GM10847 (cell line): ENCODE results near the gene NCR3LG1.

Experiments
- POLR2A ChIP-seq: IDR thresholded peaks from 2 replicates; pipeline ENCODE4 v1.6.1; 2011; ENCODE audit not compliant: insufficient read length; ENCODE audit errors: extremely low read depth

The NCR3LG1 gene

GRCh38 chr11:17386331-17387084 lies 34.9 kb downstream of the NCR3LG1 start:
- TF ChIP-seq POLR2A = no peak

- no peak for TF ChIP-seq POLR2A
Observed at GRCh38 chr11:17387254-17387653, 35.7 kb downstream of the NCR3LG1 start.

- TF ChIP-seq POLR2A = no peak
Observed at GRCh38 chr11:17387811-17388210, 36.2 kb downstream of the NCR3LG1 start.

GRCh38 chr11:17388609-17389210 lies 37.1 kb downstream of the NCR3LG1 start, which contains the start of gene KCNJ11:
TSS of gene KCNJ11 (minus strand) at chr11:17388659. CDS start at chr11:17388091, 568 bp downstream.
- no peak for TF ChIP-seq POLR2A

GRCh38 chr11:17389211-17389956 lies 37.8 kb downstream of the NCR3LG1 start:
- no peak for TF ChIP-seq POLR2A

- no peak for TF ChIP-seq POLR2A
Observed at GRCh38 chr11:17389957-17390649, 38.5 kb downstream of the NCR3LG1 start.

- no peak for TF ChIP-seq POLR2A
Observed at GRCh38 chr11:17391493-17392355, 40.1 kb downstream of the NCR3LG1 start.

- no peak for TF ChIP-seq POLR2A
Observed at GRCh38 chr11:17392872-17393271, 41.3 kb downstream of the NCR3LG1 start.

GRCh38 chr11:17393472-17393871 lies 41.9 kb downstream of the NCR3LG1 start:
- no peak for TF ChIP-seq POLR2A

GRCh38 chr11:17394743-17395390 lies 43.3 kb downstream of the NCR3LG1 start:
- no peak for TF ChIP-seq POLR2A

GRCh38 chr11:17395554-17395961 lies 44.0 kb downstream of the NCR3LG1 start:
- TF ChIP-seq POLR2A = no peak

GRCh38 chr11:17395978-17396377 lies 44.4 kb downstream of the NCR3LG1 start:
- no peak for TF ChIP-seq POLR2A

- no peak for TF ChIP-seq POLR2A
Observed at GRCh38 chr11:17396598-17397310, 45.2 kb downstream of the NCR3LG1 start.
